Epithelial cell of prostate (primary cell): ENCODE results near the gene RILPL1.
A peak's percentile ranks its signal among the peaks of the same experiment; 100 is the strongest.
"Not testable (repeated sequence)": the region's sequence is repeated elsewhere in the genome, so short reads cannot be mapped to it uniquely, and the experiment has no call there.

Experiments used
- DNase-seq: peaks from one replicate; pipeline ENCODE4 v3.0.0-alpha.2; 2011; ENCODE audit warnings: low read depth, low spot score
- H3K27ac ChIP-seq: fragments of 450-650 bp; 2 replicates; pipeline ENCODE4 v1.5.1; 2017; ENCODE audit warnings: mild to moderate bottlenecking

The RILPL1 gene

DNA sequence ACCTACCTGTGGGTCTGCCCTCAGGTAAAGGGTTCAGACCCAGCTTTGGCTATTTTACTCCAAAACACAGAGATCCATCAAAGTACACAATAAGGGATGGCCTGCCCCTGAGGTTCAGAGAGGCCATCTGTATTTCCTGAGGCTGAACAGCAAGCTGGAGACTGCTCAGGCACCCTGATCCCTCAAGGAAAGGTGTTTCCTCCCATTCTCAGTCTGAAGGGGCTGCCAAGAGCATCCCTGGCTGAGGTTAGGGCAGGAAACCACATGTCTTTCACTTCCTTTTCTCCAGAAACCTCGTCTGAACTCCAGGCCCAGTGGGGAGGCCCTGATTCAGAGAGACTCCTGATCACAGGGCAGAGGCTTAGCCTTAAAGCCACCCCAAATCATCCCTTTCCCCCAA, 1.5 kb downstream of the RILPL1 start:
- DNase-seq = no peak
- peak overlapping the region; percentile 51 for H3K27ac ChIP-seq

DNA sequence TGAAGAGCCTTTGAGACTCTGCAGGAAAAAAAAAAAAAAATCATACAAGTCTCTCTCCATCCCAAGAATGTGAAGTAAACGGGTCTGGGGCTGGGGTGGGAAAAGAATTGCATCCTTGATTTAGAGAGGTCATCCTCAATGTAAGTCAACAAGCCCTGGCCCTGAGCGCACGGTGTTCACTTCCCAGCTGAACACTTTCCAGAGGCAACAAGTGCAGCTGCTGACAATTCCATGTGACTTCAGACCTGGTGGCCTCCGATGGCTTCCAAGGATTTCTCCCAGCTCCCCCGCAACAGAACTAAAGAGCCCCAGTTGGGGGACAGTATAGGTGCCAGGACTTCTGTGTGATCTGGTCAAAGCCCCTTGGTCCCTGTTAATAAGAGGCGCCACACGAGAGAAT, 2.4 kb downstream of the RILPL1 start:
- DNase-seq = no peak
- no peak overlapping the region for H3K27ac ChIP-seq

DNA sequence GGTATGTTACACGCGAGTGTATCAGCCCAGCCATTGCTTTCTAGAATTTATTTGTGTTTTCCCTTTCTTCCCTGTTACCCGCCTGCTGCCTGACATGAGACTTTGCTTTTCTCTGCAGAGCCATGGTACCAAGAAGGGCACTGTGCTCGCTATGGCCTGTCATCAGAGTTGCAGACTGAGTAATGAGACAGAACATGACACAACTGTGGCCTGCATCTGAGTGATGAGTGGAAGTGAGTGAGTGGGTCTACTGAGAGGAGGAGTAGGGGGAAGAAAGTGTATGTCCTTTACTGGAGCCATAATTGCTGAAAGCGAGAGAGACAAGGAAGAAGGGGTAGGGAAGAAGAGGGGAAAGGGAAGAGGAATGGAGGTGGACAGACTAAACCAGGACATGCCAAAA, 2.9 kb downstream of the RILPL1 start:
- DNase-seq = no peak
- H3K27ac ChIP-seq = no peak overlapping the region

DNA sequence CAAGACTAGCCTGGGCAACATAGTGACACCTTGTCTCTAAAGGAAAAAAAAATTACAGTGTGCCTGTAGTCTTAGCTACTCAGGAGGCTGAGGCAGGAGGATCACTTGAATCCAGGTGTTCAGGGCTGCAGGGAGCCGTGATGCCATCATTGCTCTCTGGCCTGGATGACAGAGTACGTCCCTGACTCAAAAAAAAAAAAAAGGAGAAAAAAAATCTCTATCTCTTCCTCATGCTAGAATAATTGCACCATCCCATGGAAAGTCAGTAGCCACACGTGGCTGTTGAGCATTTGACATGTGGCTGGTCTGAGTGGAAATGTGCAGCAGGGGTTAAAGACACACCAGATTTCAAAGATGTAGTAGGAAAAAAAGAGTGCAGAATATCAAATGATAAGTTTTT, 3.8 kb downstream of the RILPL1 start:
- no peak overlapping the region for H3K27ac ChIP-seq
- no peak for DNase-seq

DNA sequence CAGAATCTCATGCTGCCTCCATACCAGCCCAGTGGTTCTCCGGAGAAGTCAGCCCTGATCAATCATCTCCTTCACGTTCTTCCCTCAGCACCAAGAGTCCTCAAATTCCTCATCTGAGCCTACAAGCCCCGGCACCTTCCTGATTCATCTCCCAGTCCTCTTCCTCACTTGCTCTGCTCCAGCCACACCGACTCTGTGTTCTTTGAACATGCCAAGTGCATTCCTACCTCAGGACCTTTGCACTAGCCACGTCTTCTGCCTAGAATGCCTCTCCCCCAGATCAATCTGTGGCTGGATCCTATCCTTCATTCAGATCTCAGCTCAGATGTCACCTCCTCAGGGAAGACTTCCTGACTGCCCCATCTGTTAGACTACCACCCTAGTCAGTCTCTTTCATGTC, 4.7 kb downstream of the RILPL1 start:
- DNase-seq = no peak
- H3K27ac ChIP-seq = no peak overlapping the region

DNA sequence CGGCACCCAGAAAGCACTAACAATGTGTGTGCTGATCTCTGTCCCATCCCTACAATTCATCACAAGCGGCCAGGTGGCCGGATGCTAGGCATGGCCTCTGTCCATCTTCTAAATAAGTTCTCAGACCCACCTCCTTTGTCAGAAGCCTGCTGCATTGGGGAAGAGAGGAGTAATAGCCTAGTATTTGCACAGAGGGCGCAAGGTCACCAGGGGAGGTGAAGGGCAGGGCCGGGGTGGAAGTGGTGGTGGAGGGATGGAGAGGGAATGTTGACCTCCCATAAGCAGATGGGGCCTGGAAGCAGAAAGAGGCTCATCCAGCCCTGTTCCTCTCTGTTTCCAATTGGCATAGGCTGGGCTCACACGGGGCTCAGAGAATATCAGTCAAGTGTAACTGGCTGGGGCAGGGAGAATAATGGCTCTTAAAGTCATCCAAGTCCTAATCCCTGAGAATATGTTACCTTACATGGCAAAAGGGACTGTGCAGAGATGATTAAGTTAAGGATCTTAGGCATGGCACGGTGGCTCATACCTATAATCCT, 6.9 kb downstream of the RILPL1 start:
- H3K27ac ChIP-seq = no peak overlapping the region
- DNase-seq = no peak

DNA sequence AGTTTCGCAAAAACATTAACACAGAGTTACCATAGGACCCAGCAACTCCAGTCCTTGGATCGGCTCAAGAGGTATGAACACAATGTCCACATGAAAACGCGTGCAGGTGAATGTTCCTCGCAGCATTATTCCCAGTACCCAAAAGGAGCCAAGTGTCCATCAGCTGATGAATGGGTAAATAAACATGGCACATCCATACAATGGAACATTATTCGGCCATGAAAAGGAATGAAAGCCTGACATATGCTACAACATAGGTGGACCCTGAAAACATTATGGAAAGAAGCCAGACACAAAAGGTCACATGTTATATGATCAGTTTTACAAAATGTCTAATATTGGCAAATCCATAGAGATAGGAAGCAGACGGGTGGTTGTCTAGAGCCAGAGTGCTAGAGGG, 9.1 kb downstream of the RILPL1 start:
- H3K27ac ChIP-seq = no peak overlapping the region
- no peak for DNase-seq

DNA sequence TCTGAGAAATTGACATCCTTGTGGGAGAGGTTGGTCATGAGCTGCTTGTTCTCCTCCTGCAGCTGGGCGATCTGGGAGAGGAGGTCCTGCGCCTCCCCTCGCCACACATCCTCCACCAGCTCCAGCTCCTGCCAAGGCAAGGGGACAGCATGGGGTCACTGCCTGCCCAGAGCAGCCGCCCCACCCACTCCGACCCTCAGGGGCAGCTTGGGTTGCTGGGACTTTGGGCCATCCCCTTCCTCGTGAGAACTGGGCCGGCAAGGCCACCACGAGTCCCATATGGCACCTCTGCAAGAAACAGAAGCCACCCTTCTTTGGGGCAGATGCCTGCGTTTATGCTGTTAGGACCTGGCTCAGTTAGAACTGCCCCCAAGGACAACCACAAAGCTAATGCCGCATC, 10.0 kb downstream of the RILPL1 start:
- no peak overlapping the region for H3K27ac ChIP-seq
- DNase-seq = no peak

DNA sequence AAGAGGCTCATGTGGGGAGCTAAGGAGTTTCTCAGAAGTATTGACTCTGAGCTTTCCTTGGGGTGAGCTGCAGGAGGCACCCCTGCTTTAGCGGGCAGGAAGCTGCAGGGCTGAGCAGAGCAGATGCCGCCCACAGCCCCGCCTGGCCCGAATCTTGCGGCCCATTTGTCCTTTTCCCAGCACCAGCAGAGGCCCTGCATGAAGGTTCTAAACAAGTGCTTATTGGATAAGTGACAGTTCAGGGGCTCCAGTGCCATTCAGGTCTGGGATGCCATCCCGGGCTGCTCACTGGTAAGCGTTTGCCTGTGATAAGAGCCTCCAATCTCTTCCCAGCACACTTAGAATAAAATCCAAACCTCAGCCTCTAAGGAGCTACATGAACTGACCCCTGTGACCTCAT, 11.4 kb downstream of the RILPL1 start:
- H3K27ac ChIP-seq = no peak overlapping the region
- DNase-seq = no peak

DNA sequence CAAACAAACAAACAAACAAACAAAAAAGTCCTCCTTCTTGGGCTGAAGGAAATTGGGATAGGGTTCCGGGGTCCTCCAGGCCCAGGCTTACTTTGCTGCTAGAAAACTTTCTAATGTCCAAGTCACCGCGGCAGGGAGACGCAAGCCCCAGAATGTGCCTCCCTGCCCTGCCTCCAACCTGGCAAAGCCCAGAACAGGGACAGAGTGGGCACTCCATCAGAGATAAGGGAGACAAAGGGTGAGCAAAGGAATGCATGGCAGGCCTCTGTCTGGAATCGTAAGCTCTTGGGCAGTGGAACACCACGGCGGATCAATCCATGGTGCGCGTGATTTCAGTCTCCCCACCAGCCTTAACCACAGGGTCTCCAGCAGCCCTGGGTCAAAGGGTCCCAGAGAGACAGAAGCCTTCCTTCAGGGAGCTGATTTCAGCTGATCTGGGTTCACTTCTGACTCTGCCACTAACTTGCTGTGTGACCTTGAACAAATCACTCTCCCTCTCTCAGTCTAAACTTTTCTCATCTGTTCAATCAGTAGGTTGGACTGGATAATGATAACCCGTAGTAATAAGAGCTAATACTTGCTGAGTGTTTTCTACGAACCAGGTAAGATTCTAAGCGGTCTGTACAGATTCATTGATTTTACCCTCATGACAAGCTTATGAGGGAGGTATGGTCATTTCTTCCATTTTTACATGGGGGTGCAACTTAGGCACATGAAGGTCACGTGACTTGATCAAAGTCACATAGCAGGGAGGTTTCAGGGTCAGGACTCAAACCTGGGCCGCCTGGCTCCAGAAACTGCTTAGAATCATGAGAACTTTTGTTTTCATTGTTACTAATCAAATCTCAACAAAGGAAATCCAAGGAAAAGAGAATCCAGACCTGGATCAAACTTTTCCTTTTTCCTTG, 12.7 kb downstream of the RILPL1 start:
- no peak for DNase-seq
- peak overlapping the region; percentile 89 for H3K27ac ChIP-seq

DNA sequence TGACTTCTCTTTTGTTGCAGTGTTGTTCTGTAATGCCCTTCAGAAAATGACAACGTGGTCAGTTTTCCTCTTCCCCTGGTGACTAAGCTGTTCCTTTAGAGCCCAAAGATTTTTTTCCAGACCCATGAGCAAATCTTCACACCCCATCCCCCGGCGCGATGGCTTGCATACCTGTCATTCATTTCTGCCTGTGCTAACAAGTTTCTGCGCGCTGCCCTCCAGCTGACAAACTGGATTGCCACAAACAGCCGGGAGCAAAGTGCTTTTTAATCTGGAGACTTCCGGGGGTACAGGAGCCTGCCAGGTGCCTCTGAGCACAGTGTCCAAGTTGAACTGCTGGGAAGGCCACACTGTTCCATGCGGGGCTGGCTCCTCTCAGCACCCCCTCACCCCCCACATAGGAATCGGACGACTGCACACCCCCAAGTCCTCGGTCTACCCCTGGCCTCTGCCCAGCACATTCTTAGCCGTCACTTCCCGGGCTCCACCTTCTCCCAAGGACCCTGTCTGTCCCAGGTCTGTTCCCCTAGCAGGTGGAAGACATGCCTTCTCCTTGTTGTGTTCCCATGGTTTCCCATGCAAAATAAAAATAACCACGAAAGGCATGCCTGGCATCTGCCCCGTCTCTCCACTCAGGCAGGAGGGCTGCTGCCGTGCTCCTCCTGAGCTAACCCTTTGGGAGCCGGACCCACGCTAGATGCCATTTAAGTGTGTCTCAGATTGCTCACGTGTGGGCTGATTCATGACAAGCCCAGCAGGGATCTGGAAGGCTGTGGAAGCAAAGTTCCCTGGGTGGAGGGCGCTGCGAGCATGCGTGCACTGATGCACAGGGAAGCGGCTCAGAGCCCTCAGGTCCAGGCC, 14.1 kb downstream of the RILPL1 start:
- peak; percentile 87 for DNase-seq
- H3K27ac ChIP-seq = peak overlapping the region; percentile 89

DNA sequence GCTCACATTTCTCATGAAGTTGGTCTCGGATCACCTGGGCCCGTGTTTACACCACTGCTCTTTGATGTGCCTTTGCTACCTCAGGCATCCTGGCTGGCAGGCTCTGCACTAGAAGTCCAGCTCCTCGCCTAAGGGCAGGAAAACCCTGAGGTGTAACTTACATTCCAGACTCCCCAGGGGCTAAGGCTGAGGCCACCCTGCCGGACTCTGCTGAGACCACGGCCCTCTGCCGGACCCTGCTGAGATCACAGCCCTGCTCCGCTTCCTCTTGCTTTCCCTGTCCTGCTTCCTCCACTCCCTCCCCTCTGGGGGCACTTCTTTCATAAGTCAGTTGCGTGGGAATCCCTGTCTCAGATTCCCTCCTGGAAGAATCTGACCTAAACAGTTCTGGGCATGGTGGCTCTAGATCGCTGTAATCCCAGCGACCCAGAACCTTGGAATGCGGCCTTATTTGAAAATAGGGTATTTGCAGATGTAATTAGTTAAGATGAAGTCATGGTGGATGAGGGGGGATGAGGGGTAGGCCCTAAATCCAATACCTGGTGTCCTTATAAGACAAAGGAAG, 17.2 kb downstream of the RILPL1 start:
- DNase-seq = no peak
- H3K27ac ChIP-seq = no peak overlapping the region

DNA sequence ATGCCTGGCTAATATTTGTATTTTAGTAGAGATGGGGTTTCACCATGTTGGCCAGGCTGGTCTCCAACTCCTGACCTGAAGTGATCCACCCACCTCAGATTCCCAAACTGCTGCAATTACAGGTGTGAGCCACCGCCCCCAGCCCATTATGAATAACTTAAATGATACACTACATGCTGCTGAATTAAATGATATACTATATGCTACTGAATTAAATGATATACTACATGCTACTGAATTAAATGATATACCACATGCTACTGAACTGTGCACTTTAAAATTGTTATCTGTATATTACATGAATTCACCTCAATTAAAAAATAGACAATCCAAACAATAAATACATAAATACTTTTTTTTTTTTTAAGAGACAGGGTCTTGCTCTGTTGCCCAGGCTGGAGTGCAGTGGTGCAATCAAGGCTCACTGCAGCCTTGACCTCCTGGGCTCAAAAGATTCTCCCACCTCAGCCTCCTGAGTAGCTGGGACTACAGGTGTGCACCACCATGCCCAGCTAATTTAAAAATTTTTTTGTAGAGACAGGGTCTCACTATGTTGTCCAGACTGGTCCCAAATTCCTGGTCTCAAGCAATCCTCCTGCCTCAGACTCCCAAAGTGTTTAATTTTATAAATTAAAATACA, 18.8 kb downstream of the RILPL1 start:
- DNase-seq = not testable (repeated sequence)

DNA sequence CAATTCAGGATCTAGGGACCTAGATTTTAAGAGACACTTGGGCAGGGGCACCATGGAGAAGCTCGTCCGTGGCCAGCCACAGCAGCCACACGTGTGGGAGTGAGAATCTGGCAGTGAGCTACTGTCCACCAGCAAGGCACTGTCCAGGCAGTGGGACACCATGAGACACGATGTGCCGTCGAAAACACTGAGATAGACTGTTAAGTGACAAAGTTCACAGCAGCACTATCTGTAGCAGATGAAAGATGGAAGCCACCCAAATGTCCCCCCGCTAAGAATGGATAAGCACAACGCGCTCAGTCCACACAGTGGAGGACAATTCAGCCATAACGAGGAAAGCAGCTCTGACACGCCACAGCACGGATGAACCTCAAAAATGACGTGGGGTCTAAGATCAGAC, 19.7 kb downstream of the RILPL1 start:
- DNase-seq = no peak
- H3K27ac ChIP-seq = no peak overlapping the region

More for the DNA sequence above, 18.8 kb downstream of the RILPL1 start:
- H3K27ac ChIP-seq = not testable (repeated sequence)

DNA sequence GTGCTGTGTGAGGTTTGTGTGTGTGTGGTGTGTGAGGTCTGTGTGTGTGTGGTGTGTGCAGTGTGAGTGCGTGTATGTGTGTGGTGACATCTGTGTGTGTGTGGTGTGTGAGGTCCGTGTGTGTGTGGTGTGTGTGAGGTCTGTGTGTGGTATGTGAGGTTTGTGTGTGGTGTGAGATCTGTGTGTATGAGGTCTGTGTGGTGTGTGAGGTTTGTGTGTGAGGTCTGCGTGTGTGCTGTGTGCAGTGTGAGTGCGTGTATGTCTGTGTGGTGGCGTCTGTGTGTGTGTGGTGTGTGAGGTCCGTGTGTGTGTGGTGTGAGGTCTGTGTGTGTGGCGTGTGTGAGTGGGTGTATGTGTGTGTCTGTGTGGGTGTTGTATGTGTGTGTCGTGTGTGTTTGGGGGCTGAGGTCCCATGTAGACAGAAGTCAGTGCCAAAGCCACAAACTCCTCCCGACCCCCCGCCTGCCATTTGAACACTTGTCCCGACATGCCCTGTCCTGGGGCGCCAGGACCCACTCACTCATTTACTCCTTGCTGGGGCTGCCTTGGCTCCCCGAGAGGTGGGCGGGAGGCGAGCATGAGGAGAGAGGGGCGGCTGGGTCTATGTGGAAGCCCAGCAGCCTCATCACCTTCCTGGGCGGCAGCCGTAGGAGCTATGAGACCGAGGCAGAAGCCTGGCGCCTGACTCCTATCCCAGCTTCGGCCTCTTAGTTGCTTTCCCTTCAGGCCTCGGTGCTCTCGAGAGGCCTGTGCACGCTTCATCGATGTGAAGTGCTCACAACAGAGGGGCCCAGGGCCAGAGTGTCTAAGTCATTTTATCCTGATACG, 20.5 kb downstream of the RILPL1 start:
- no peak for DNase-seq

DNA sequence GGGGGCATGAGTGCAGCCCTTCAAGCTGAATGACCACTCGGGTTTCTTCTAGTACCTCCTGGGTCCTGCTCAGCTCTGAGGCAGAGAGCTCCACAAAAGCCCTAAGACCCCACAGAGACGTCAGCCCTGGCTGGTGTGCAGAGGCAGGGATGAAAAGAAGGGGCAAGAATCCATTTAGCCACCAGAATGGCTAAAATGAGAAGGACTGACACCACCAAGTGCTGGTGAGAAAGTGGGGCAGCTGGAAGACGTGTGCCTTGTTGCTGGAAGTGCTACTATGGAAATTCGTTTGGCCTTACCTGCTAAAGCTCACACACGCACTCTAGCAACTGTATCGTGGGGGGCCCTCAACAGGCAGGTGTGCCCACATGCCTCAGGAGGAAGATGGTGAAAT, 26.7 kb downstream of the RILPL1 start:
- H3K27ac ChIP-seq = no peak overlapping the region
- DNase-seq = no peak

More for the DNA sequence above, 20.5 kb downstream of the RILPL1 start:
- H3K27ac ChIP-seq = no peak overlapping the region

DNA sequence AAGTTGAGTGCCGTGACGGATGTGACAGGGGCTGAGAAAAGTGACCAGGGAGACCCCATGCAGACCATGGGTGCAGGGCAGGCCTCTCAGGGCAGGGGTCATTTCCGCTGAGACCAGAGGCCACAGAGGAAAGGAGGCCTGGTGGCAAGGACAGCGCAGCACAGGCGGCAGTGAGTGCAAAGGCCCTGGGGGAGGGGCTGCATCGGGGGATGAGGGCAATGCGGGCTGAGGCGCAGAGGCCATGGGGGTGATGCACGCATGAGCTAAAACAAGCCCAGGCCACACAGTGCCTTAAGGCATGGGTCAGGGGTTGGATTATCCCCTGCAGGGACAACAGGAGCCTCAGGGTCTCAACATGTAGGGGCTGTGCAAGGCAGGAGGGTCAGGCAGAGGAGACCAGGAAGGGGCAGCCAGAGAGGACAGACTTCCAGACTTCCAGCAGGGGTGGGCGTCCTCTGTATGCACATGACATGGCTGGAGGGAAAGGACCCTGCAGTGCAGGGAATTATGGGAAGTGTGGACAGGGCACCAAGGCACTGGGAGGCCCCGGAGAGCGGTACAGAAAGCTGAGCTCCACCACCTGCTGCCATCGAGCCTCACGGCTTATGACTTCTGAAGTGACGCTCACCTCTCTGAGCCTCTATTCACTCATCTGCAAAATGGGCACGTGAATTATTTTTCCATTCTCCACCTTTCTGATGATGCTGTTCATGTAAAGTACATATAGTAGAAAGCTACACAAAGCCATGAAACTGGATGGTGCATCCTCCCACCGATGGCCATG, 27.3 kb downstream of the RILPL1 start:
- no peak for DNase-seq
- no peak overlapping the region for H3K27ac ChIP-seq

DNA sequence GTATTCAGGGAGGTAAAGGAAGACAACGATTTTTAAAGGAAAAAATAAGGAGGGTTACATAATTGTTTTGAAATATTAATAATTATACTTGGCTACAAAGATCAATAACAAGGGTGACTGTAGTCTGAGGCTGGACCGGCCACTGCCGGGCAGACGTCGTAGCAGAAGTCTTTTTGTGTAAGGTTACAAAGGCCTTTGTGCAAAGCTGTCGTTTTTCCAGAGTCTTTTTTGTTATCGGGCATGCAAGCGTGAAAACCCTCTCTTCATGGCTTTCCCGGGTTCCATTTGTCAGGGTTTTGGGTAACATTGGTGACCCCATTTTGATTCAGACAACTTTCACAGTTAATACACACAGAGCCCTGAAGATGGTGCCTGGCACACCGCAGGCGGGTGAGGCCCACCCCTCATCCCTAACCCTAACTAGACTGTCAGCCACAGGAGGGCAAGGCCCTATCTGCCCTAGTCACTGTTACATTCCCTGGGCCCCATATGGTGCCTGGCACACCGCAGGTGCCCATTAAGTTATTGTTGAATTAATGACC, 31.3 kb downstream of the RILPL1 start:
- DNase-seq = no peak
- no peak overlapping the region for H3K27ac ChIP-seq
